ENCODE data around the gene OLFML2A. TPM values are rescaled to one million over a fixed set of nuclear protein-coding genes. Genes with fewer than 3 reads are reported as not detected.
A peak's percentile ranks its signal among the peaks of the same experiment; 100 is the strongest.
"Not testable (repeated sequence)": the region's sequence is repeated elsewhere in the genome, so short reads cannot be mapped to it uniquely, and the experiment has no call there.

Gene OLFML2A
- total and polyA plus RNA-seq, 4 donors = 5.3 to 66.0 (median 25.1) TPM

GRCh38 chr9:124831642-124832364 is 54.9 kb downstream of the OLFML2A start:
- Histone ChIP-seq H3K9me3 (ENCODE audit: control insufficient read depth, insufficient read depth, low read length) (no peaks in the 10 kb centered on the region), H3K27me3 (ENCODE audit: control insufficient read depth, insufficient read depth, low read length) (no peaks in the 10 kb centered on the region), H3K27ac (ENCODE audit: low read depth, low read length) (no peak overlapping the region), H3K36me3 (ENCODE audit: control insufficient read depth, insufficient read depth, low read length) (no peaks in the 10 kb centered on the region), H3K4me1 (ENCODE audit: control insufficient read depth, insufficient read depth, low read length) (peaks cover 22% of the 10 kb centered on the region), H3K4me3 (ENCODE audit: low read depth, low read length) (no peak overlapping the region)
- no peak for DNase-seq (ENCODE audit: low read depth in 4 of 6, low spot score in 6 of 6)
- 80% methylated on average over 9 of the region's 9 CpGs for WGBS (ENCODE audit: insufficient coverage)

- peaks cover 24% of the 10 kb centered on the region for H3K4me1 ChIP-seq (ENCODE audit: control insufficient read depth, insufficient read depth, low read length)
Observed at GRCh38 chr9:124834591-124834990, 57.7 kb downstream of the OLFML2A start.

DNA sequence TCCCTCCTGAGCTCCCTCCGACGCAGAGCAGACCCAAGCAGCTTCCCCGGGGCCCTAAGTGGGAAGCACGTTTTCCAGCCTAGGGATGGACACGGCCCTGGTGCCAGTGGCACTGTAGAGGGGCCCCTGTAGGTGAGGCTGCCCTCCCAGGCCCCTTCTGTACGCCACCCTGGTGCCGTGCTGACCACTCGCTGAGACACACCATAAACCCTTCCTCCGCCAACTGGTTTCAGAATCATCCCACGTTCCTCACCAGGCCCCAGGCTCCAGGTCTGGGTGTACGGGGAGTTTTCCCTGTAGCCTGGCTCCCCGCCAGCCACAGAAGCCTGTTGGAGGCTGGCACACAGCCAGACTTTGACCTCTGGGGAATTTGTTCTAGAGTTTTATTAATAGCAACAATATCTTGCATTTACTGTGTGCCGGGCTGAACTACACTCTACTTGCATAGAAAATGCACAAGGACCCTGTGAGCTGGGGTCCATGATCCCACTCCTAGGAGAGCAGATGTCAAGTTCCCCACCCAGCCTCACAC is 58.2 kb downstream of the OLFML2A start:
- no peaks in the 10 kb centered on the region for H3K27me3 ChIP-seq (ENCODE audit: control insufficient read depth, insufficient read depth, low read length)
- 47% methylated on average over 10 of the region's 13 CpGs for WGBS (ENCODE audit: insufficient coverage)
- H3K9me3 ChIP-seq (ENCODE audit: control insufficient read depth, insufficient read depth, low read length) = no peaks in the 10 kb centered on the region
- no peak overlapping the region for H3K4me3 ChIP-seq (ENCODE audit: low read depth, low read length)
- DNase-seq (ENCODE audit: low read depth in 4 of 6, low spot score in 6 of 6) = peak in 3 of 6 donors; percentile 35 to 83 (median 74)
- peaks cover 27% of the 10 kb centered on the region for H3K4me1 ChIP-seq (ENCODE audit: control insufficient read depth, insufficient read depth, low read length)
- H3K27ac ChIP-seq (ENCODE audit: low read depth, low read length) = peak overlapping the region; percentile 31
- no peaks in the 10 kb centered on the region for H3K36me3 ChIP-seq (ENCODE audit: control insufficient read depth, insufficient read depth, low read length)

More at GRCh38 chr9:124834591-124834990, 57.7 kb downstream of the OLFML2A start:
- Histone ChIP-seq H3K27ac (ENCODE audit: low read depth, low read length) (peak overlapping the region; percentile 31), H3K36me3 (ENCODE audit: control insufficient read depth, insufficient read depth, low read length) (no peaks in the 10 kb centered on the region), H3K27me3 (ENCODE audit: control insufficient read depth, insufficient read depth, low read length) (no peaks in the 10 kb centered on the region), H3K9me3 (ENCODE audit: control insufficient read depth, insufficient read depth, low read length) (no peaks in the 10 kb centered on the region), H3K4me3 (ENCODE audit: low read depth, low read length) (no peak overlapping the region)
- no peak for DNase-seq (ENCODE audit: low read depth in 4 of 6, low spot score in 6 of 6)
- 68% methylated on average over 6 of the region's 7 CpGs for WGBS (ENCODE audit: insufficient coverage)

DNA sequence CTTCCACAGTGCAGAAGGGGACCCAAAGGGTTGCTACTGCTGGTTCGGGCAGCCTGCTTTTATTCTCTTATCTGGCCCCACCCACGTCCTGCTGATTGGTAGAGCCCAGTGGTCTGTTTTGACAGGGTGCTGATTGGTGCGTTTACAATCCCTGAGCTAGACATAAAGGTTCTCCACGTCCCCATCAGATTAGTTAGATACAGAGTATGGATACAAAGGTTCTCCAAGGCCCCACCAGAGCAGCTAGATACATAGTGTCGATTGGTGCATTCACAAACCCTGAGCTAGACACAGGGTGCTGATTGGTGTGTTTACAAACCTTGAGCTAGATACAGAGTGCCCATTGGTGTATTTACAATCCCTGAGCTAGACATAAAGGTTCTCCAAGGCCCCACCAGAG is 61.2 kb downstream of the OLFML2A start:
- not testable (repeated sequence) for DNase-seq (ENCODE audit: low read depth in 4 of 6, low spot score in 6 of 6); H3K9me3 ChIP-seq (ENCODE audit: control insufficient read depth, insufficient read depth, low read length); H3K27ac ChIP-seq (ENCODE audit: low read depth, low read length); H3K27me3 ChIP-seq (ENCODE audit: control insufficient read depth, insufficient read depth, low read length); H3K36me3 ChIP-seq (ENCODE audit: control insufficient read depth, insufficient read depth, low read length); H3K4me3 ChIP-seq (ENCODE audit: low read depth, low read length)
- peaks cover 26% of the 10 kb centered on the region for H3K4me1 ChIP-seq (ENCODE audit: control insufficient read depth, insufficient read depth, low read length)
- no CpG with 5 or more reads among the region's 5 CpGs for WGBS (ENCODE audit: insufficient coverage)

- not testable (repeated sequence) for H3K27me3 ChIP-seq (ENCODE audit: control insufficient read depth, insufficient read depth, low read length); H3K36me3 ChIP-seq (ENCODE audit: control insufficient read depth, insufficient read depth, low read length); H3K27ac ChIP-seq (ENCODE audit: low read depth, low read length); H3K9me3 ChIP-seq (ENCODE audit: control insufficient read depth, insufficient read depth, low read length); DNase-seq (ENCODE audit: low read depth in 4 of 6, low spot score in 6 of 6); H3K4me3 ChIP-seq (ENCODE audit: low read depth, low read length)
- WGBS (ENCODE audit: insufficient coverage) = 82% methylated on average over 31 of the region's 52 CpGs
- peaks cover 26% of the 10 kb centered on the region for H3K4me1 ChIP-seq (ENCODE audit: control insufficient read depth, insufficient read depth, low read length)
Observed at GRCh38 chr9:124838567-124839275, 61.8 kb downstream of the OLFML2A start.

- Histone ChIP-seq H3K36me3 (ENCODE audit: control insufficient read depth, insufficient read depth, low read length) (no peaks in the 10 kb centered on the region), H3K4me3 (ENCODE audit: low read depth, low read length) (no peak overlapping the region), H3K4me1 (ENCODE audit: control insufficient read depth, insufficient read depth, low read length) (peaks cover 20% of the 10 kb centered on the region), H3K27me3 (ENCODE audit: control insufficient read depth, insufficient read depth, low read length) (no peaks in the 10 kb centered on the region), H3K9me3 (ENCODE audit: control insufficient read depth, insufficient read depth, low read length) (no peaks in the 10 kb centered on the region), H3K27ac (ENCODE audit: low read depth, low read length) (no peak overlapping the region)
- 70% methylated on average over 7 of the region's 12 CpGs for WGBS (ENCODE audit: insufficient coverage)
- peak in 1 of 6 donors; percentile 37 for DNase-seq (ENCODE audit: low read depth in 4 of 6, low spot score in 6 of 6)
Observed at GRCh38 chr9:124839612-124840299, 62.8 kb downstream of the OLFML2A start.

DNA sequence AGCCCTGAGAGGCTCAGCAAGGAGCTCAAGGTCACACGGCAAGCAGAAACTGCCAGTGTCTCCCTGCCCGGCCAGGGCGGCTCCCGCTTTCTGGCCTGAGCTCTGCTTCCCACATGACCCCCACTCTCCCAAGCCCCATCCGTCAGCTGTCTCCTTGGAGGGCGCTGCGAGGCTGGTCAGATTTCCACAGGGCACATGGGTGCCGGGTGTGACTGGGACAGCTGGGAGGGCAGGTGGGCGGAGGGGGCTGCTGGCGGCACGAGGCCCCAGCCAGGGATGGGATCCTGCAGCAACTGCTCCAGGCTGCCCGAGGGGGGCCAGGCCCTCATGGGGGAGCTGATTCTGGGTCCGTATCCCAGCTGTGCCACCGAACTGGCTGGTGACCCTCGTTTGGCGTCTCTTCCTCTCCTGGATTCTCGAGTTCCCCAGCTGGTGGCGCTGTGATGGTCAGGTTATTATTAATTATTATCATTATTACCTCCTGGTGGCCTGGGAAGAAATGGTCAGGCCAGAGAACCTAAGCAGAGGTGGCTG is 63.4 kb downstream of the OLFML2A start:
- Histone ChIP-seq H3K4me1 (ENCODE audit: control insufficient read depth, insufficient read depth, low read length) (peaks cover 14% of the 10 kb centered on the region), H3K27ac (ENCODE audit: low read depth, low read length) (no peak overlapping the region), H3K9me3 (ENCODE audit: control insufficient read depth, insufficient read depth, low read length) (no peaks in the 10 kb centered on the region), H3K4me3 (ENCODE audit: low read depth, low read length) (no peak overlapping the region), H3K27me3 (ENCODE audit: control insufficient read depth, insufficient read depth, low read length) (no peaks in the 10 kb centered on the region), H3K36me3 (ENCODE audit: control insufficient read depth, insufficient read depth, low read length) (no peaks in the 10 kb centered on the region)
- no peak for DNase-seq (ENCODE audit: low read depth in 4 of 6, low spot score in 6 of 6)
- WGBS (ENCODE audit: insufficient coverage) = 69% methylated on average over 14 of the region's 18 CpGs

- Histone ChIP-seq H3K36me3 (ENCODE audit: control insufficient read depth, insufficient read depth, low read length) (no peaks in the 10 kb centered on the region), H3K4me3 (ENCODE audit: low read depth, low read length) (no peak overlapping the region), H3K27me3 (ENCODE audit: control insufficient read depth, insufficient read depth, low read length) (no peaks in the 10 kb centered on the region), H3K4me1 (ENCODE audit: control insufficient read depth, insufficient read depth, low read length) (peaks cover 12% of the 10 kb centered on the region), H3K9me3 (ENCODE audit: control insufficient read depth, insufficient read depth, low read length) (no peaks in the 10 kb centered on the region), H3K27ac (ENCODE audit: low read depth, low read length) (no peak overlapping the region)
- no peak for DNase-seq (ENCODE audit: low read depth in 4 of 6, low spot score in 6 of 6)
- WGBS (ENCODE audit: insufficient coverage) = 79% methylated on average over 6 of the region's 14 CpGs
Observed at GRCh38 chr9:124841075-124841821, 64.3 kb downstream of the OLFML2A start.

All from spinal cord (tissue), 10 donors.